ENCODE results near the gene GJB4. TPM values are rescaled to one million over a fixed set of nuclear protein-coding genes. Genes with fewer than 3 reads are reported as not detected.
"Not testable (repeated sequence)": the region's sequence is repeated elsewhere in the genome, so short reads cannot be mapped to it uniquely, and the experiment has no call there.

The GJB4 gene
- total RNA-seq: not detected
- not detected for polyA plus RNA-seq
- total RNA-seq: 0 reads per million in 6 experiments

- Mint-ChIP-seq H3K36me3 (no peaks in the 10 kb centered on the region), H3K27ac (no peak within 1 kb of the TSS), H3K4me1 (no peaks in the 10 kb centered on the region), H3K9me3 (no peaks in the 10 kb centered on the region), H3K27me3 (peaks cover 0 to 30% (median 18%) of the 10 kb centered on the region in 5 donors), H3K4me3 (no peak within 1 kb of the TSS)
- DNase-seq (no peak), ATAC-seq (no peak)
- POLR2A ChIA-PET: no interaction called here
Measured at GRCh38 chr1:34759503-34760357, at the start of gene GJB4. GJB4 (plus strand) TSS chr1:34759740; CDS start chr1:34761255, 1,515 bp downstream.

- Mint-ChIP-seq H3K9me3 (peaks cover 0 to 11% (median 0%) of the 10 kb centered on the region in 9 donors), H3K27ac (no peak overlapping the region), H3K27me3 (peaks cover 2 to 19% (median 5%) of the 10 kb centered on the region in 5 donors), H3K36me3 (no peaks in the 10 kb centered on the region), H3K4me3 (no peak overlapping the region), H3K4me1 (no peaks in the 10 kb centered on the region)
- no peak for ATAC-seq
- DNase-seq: no peak
- POLR2A ChIA-PET: no interaction called here
Measured at GRCh38 chr1:34710812-34711211, 48.7 kb upstream of the GJB4 start.

GRCh38 chr1:34711485-34711884, 48.1 kb upstream of the GJB4 start:
- peaks cover 0 to 16% (median 1%) of the 10 kb centered on the region in 5 donors for H3K27me3 Mint-ChIP-seq
- no peaks in the 10 kb centered on the region for H3K4me1 Mint-ChIP-seq
- no peaks in the 10 kb centered on the region for H3K36me3 Mint-ChIP-seq
- POLR2A ChIA-PET: no interaction called here
- H3K9me3 Mint-ChIP-seq: peaks cover 0 to 11% (median 0%) of the 10 kb centered on the region in 9 donors
- H3K27ac Mint-ChIP-seq: no peak overlapping the region
- no peak overlapping the region for H3K4me3 Mint-ChIP-seq
- ATAC-seq: no peak
- no peak for DNase-seq

- H3K27ac Mint-ChIP-seq: no peak overlapping the region
- POLR2A ChIA-PET: no interaction called here
- H3K4me1 Mint-ChIP-seq: no peaks in the 10 kb centered on the region
- peaks cover 0 to 11% (median 0%) of the 10 kb centered on the region in 9 donors for H3K9me3 Mint-ChIP-seq
- H3K36me3 Mint-ChIP-seq: no peaks in the 10 kb centered on the region
- no peak for DNase-seq
- no peak overlapping the region for H3K4me3 Mint-ChIP-seq
- peaks cover 0 to 20% (median 6%) of the 10 kb centered on the region in 5 donors for H3K27me3 Mint-ChIP-seq
- no peak for ATAC-seq
Measured at GRCh38 chr1:34712007-34712688, 47.4 kb upstream of the GJB4 start.

- H3K36me3 Mint-ChIP-seq: peaks cover 0 to 3% (median 0%) of the 10 kb centered on the region in 3 donors
- no peak for ATAC-seq
- H3K27me3 Mint-ChIP-seq: peaks cover 5 to 24% (median 18%) of the 10 kb centered on the region in 5 donors
- H3K27ac Mint-ChIP-seq: no peak overlapping the region
- peaks cover 0 to 11% (median 2%) of the 10 kb centered on the region in 9 donors for H3K9me3 Mint-ChIP-seq
- POLR2A ChIA-PET: no interaction called here
- H3K4me3 Mint-ChIP-seq: no peak overlapping the region
- no peak for DNase-seq
- H3K4me1 Mint-ChIP-seq: no peaks in the 10 kb centered on the region
Measured at GRCh38 chr1:34713443-34713842, 46.1 kb upstream of the GJB4 start.

- Mint-ChIP-seq H3K4me1 (no peaks in the 10 kb centered on the region), H3K27me3 (peaks cover 6 to 24% (median 21%) of the 10 kb centered on the region in 5 donors), H3K27ac (no peak overlapping the region), H3K36me3 (peaks cover 0 to 3% (median 0%) of the 10 kb centered on the region in 3 donors), H3K4me3 (no peak overlapping the region), H3K9me3 (peaks cover 0 to 7% (median under 1%) of the 10 kb centered on the region in 9 donors)
- ATAC-seq (no peak), DNase-seq (no peak)
- POLR2A ChIA-PET: no interaction called here
Measured at GRCh38 chr1:34714386-34714785, 45.2 kb upstream of the GJB4 start.

GRCh38 chr1:34715139-34715538, 44.4 kb upstream of the GJB4 start:
- Mint-ChIP-seq H3K4me1 (no peaks in the 10 kb centered on the region), H3K4me3 (no peak overlapping the region), H3K36me3 (peaks cover 0 to 3% (median 0%) of the 10 kb centered on the region in 3 donors), H3K9me3 (peaks cover 0 to 5% (median 0%) of the 10 kb centered on the region in 9 donors), H3K27ac (no peak overlapping the region), H3K27me3 (peaks cover 13 to 30% (median 24%) of the 10 kb centered on the region in 5 donors)
- no peak for DNase-seq
- POLR2A ChIA-PET: no interaction called here
- ATAC-seq: no peak

GRCh38 chr1:34721241-34721640, 38.3 kb upstream of the GJB4 start:
- Mint-ChIP-seq H3K27me3 (peaks cover 32 to 65% (median 42%) of the 10 kb centered on the region in 5 donors), H3K4me3 (no peak overlapping the region), H3K27ac (no peak overlapping the region), H3K36me3 (peaks cover 0 to 3% (median 0%) of the 10 kb centered on the region in 3 donors), H3K4me1 (peaks cover 0 to 3% (median 0%) of the 10 kb centered on the region in 4 donors), H3K9me3 (peaks cover 0 to 5% (median 0%) of the 10 kb centered on the region in 9 donors)
- ATAC-seq (no peak), DNase-seq (no peak)
- POLR2A ChIA-PET: no interaction called here

- POLR2A ChIA-PET: no interaction called here
- DNase-seq: no peak
- H3K36me3 Mint-ChIP-seq: peaks cover 0 to 3% (median 0%) of the 10 kb centered on the region in 3 donors
Measured at GRCh38 chr1:34721646-34722355, 37.7 kb upstream of the GJB4 start.

GRCh38 chr1:34726861-34727260, 32.7 kb upstream of the GJB4 start:
- Mint-ChIP-seq H3K27ac (no peak overlapping the region), H3K9me3 (no peaks in the 10 kb centered on the region), H3K4me3 (no peak overlapping the region), H3K4me1 (peaks cover 0 to 3% (median 0%) of the 10 kb centered on the region in 4 donors), H3K36me3 (no peaks in the 10 kb centered on the region), H3K27me3 (peaks cover 18 to 35% (median 31%) of the 10 kb centered on the region in 5 donors)
- ATAC-seq (no peak), DNase-seq (no peak)
- POLR2A ChIA-PET: no interaction called here

More at GRCh38 chr1:34721646-34722355, 37.7 kb upstream of the GJB4 start:
- no peak for ATAC-seq
- Mint-ChIP-seq H3K4me1 (peaks cover 0 to 3% (median 0%) of the 10 kb centered on the region in 4 donors), H3K27ac (no peak overlapping the region), H3K4me3 (no peak overlapping the region), H3K27me3 (peaks cover 34 to 62% (median 44%) of the 10 kb centered on the region in 5 donors), H3K9me3 (peaks cover 0 to 5% (median 0%) of the 10 kb centered on the region in 9 donors)

- Mint-ChIP-seq H3K9me3 (no peaks in the 10 kb centered on the region), H3K27ac (no peak overlapping the region), H3K4me3 (no peak overlapping the region), H3K4me1 (peaks cover 0 to 3% (median 0%) of the 10 kb centered on the region in 4 donors), H3K36me3 (no peaks in the 10 kb centered on the region), H3K27me3 (peaks cover 8 to 20% (median 17%) of the 10 kb centered on the region in 5 donors)
- POLR2A ChIA-PET: no interaction called here
- ATAC-seq (no peak), DNase-seq (no peak)
Measured at GRCh38 chr1:34730485-34730884, 29.1 kb upstream of the GJB4 start.

GRCh38 chr1:34732831-34733230, 26.7 kb upstream of the GJB4 start:
- POLR2A ChIA-PET, H3K27ac Mint-ChIP-seq, H3K9me3 Mint-ChIP-seq, DNase-seq, ATAC-seq, H3K36me3 Mint-ChIP-seq, H3K4me3 Mint-ChIP-seq, H3K4me1 Mint-ChIP-seq: not testable (repeated sequence)
- peaks cover 3 to 17% (median 13%) of the 10 kb centered on the region in 5 donors for H3K27me3 Mint-ChIP-seq
